Breast epithelium (tissue), 4 donors: ENCODE results near the gene CHST10. TPM values are rescaled to one million over a fixed set of nuclear protein-coding genes. Genes with fewer than 3 reads are reported as not detected.

Experiments
- DNase-seq, 2 donors: peaks; one replicate each; pipeline ENCODE4 v3.0.0-alpha.2; 2019; ENCODE audit warnings: low spot score in 2 of 2
- H3K27ac ChIP-seq, 2 donors: fragments of 200-600 bp; sonication (generic) in 1 of 2; one replicate each; pipeline ENCODE4 v1.5.1; 2016 to 2019; ENCODE audit warnings: mild to moderate bottlenecking in 1 of 2
- H3K27me3 ChIP-seq, 2 donors: fragments of 200-600 bp; sonication (generic) in 1 of 2; one replicate each; pipeline versions ENCODE4 v1.5.1 to v1.6.0; 2017 to 2019; ENCODE audit warnings: control low read depth in 1 of 2, mild to moderate bottlenecking in 1 of 2
- H3K36me3 ChIP-seq: fragments of 200-600 bp; one replicate; pipeline ENCODE4 v1.5.1; 2019
- H3K4me1 ChIP-seq, 2 donors: fragments of 200-600 bp; sonication (generic); one replicate each; pipeline ENCODE4 v1.5.1; 2016 to 2019; ENCODE audit warnings: control low read depth in 1 of 2
- H3K4me3 ChIP-seq, 3 donors: fragments of 200-600 bp; sonication (generic); 1 replicate in 2 of 3; 2 replicates in 1 of 3; pipeline ENCODE4 v1.5.1; 2016 to 2019; ENCODE audit warnings: mild to moderate bottlenecking in 3 of 3, moderate library complexity in 2 of 3
- H3K9me3 ChIP-seq, 2 donors: fragments of 200-600 bp; sonication (generic) in 1 of 2; one replicate each; pipeline ENCODE4 v1.5.1; 2016 to 2019; ENCODE audit warnings: control low read depth in 1 of 2
- POLR2A ChIP-seq: fragments of 450-650 bp; IDR thresholded peaks from one replicate; pipeline ENCODE4 v1.6.1; 2016; ENCODE audit warnings: antibody characterized with exemption, mild to moderate bottlenecking, moderate library complexity
- POLR2AphosphoS5 ChIP-seq, 3 donors: sonication (generic); formaldehyde crosslinking; IDR thresholded peaks; one replicate each; pipeline ENCODE4 v1.6.1; 2017; ENCODE audit warnings: antibody characterized with exemption in 3 of 3
- intact Hi-C: fragments of 100-400 bp; cut with DNase I; formaldehyde crosslinking; loops from one replicate; pipeline ENCODE4 v1.15.1; 2023; ENCODE audit warnings: low total_unique reads
- total RNA-seq, 3 donors: library from RNA; depleted of rRNA; stranded (reverse); fragments of >200 nt; gene quantifications; one replicate each; pipeline ENCODE4 v1.1.0, GENCODE V29; 2016
- TF ChIP-seq, protein P1 (sequence below), 3 donors: fragments of 450-650 bp; IDR thresholded peaks; one replicate each; pipeline ENCODE4 v1.5.1; 2016 to 2017; ENCODE audit warnings: antibody characterized with exemption in 3 of 3, mild to moderate bottlenecking in 3 of 3, moderate library complexity in 3 of 3

Gene CHST10
- total RNA-seq, 3 donors from 2014 or later: 4.5 to 17.0 (median 8.3) TPM

DNA sequence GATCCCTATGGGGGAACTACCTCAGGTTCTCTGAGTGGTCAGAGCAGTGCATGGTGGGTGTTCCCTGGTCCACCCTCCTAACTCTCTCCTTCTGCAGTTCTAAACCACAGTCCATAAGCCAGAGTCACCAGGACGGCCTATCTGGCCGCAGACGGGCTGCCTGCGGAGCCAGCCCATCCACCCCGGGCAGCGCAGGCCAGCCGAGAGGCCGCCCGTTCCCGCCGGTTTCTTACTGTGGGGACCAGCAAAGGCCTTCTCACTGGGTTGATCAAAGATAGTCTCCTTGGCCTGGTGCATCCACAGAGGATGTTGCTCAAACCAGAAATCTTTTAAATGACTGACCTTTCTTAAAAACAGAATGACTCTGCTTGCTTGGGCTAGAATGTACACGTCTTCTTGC, 9.6 kb upstream of the CHST10 start:
- no peak for DNase-seq
- TF ChIP-seq POLR2A: no peak
- TF ChIP-seq, protein P1, sequence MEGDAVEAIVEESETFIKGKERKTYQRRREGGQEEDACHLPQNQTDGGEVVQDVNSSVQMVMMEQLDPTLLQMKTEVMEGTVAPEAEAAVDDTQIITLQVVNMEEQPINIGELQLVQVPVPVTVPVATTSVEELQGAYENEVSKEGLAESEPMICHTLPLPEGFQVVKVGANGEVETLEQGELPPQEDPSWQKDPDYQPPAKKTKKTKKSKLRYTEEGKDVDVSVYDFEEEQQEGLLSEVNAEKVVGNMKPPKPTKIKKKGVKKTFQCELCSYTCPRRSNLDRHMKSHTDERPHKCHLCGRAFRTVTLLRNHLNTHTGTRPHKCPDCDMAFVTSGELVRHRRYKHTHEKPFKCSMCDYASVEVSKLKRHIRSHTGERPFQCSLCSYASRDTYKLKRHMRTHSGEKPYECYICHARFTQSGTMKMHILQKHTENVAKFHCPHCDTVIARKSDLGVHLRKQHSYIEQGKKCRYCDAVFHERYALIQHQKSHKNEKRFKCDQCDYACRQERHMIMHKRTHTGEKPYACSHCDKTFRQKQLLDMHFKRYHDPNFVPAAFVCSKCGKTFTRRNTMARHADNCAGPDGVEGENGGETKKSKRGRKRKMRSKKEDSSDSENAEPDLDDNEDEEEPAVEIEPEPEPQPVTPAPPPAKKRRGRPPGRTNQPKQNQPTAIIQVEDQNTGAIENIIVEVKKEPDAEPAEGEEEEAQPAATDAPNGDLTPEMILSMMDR (IDR thresholded peaks at IDR 0.05): no peak
- no peak for TF ChIP-seq POLR2AphosphoS5 (IDR thresholded peaks at IDR 0.05)
- no peaks in the 10 kb centered on the region for H3K36me3 ChIP-seq
- H3K4me3 ChIP-seq: no peak overlapping the region
- no peaks in the 10 kb centered on the region for H3K4me1 ChIP-seq
- H3K27ac ChIP-seq: no peak overlapping the region
- H3K9me3 ChIP-seq: peaks cover 0 to 12% of the 10 kb centered on the region in 2 donors
- intact Hi-C loops: no loop called here
- no peaks in the 10 kb centered on the region for H3K27me3 ChIP-seq

DNA sequence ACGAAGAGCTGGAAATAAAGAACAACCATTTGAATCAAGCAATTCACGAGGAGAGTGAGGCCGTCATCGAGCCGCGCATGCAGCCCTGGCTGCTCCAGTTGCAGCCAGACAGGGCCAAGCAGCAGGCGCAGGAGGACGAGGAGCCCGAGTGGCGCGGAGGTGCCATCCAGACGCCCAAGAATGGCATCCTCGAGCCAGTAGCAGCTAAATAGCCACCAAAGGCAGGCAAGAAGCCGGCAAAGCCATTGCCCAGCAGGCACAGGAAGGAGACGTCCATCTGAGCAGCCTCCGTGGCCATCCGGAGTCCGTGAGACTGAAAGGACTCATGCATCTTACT, 8.9 kb upstream of the CHST10 start:
- TF ChIP-seq POLR2AphosphoS5 (IDR thresholded peaks at IDR 0.05) (no peak), POLR2A (no peak)
- TF ChIP-seq, protein P1 (IDR thresholded peaks at IDR 0.05): no peak
- Histone ChIP-seq H3K4me3 (no peak overlapping the region), H3K4me1 (no peaks in the 10 kb centered on the region), H3K9me3 (peaks cover 0 to 12% of the 10 kb centered on the region in 2 donors), H3K36me3 (no peaks in the 10 kb centered on the region), H3K27me3 (no peaks in the 10 kb centered on the region), H3K27ac (no peak overlapping the region)
- intact Hi-C loops: no loop called here
- DNase-seq: no peak

DNA sequence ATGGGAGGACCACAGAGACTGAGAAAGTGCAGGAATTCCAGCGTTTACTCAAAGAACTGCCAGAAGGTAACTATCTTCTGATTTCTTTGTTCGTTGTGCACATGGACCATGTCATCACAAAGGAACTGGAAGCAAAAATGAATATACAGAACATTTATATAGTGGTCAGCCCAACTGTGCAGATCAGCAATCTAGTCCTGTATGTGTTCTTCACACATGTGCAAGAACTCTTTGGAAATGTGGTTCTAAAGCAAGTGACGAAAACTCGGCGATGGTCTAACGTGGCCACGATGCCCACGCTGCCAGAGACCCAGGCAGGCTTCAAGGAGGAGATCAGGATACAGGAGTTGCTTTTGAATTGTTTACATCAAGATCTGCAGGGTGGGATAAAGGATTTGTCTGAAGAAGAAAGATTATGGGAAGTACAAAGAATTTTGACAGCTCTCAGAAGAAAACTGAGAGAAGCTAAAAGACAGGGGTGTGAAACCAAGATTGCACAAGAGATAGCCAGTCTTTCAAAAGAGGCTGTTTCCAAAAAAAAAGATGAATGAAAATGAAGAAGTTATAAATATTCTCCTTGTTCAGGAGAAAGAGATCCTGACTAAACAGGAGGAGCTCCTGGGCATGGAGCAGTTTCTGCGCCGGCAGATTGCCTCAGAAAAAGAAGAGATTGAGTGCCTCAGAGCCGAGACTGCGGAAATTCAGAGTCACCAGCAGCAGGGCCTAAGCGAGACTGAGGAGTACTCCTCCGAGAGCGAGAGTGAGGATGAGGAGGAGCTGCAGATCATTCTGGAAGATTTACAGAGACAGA, 8.3 kb upstream of the CHST10 start:
- no peaks in the 10 kb centered on the region for H3K27me3 ChIP-seq
- TF ChIP-seq POLR2AphosphoS5 (IDR thresholded peaks at IDR 0.05): no peak
- TF ChIP-seq POLR2A: no peak
- DNase-seq: no peak
- no peak overlapping the region for H3K27ac ChIP-seq
- H3K36me3 ChIP-seq: no peaks in the 10 kb centered on the region
- H3K4me1 ChIP-seq: no peaks in the 10 kb centered on the region
- intact Hi-C loops: no loop called here
- H3K9me3 ChIP-seq: peaks cover 0 to 7% of the 10 kb centered on the region in 2 donors
- no peak overlapping the region for H3K4me3 ChIP-seq

DNA sequence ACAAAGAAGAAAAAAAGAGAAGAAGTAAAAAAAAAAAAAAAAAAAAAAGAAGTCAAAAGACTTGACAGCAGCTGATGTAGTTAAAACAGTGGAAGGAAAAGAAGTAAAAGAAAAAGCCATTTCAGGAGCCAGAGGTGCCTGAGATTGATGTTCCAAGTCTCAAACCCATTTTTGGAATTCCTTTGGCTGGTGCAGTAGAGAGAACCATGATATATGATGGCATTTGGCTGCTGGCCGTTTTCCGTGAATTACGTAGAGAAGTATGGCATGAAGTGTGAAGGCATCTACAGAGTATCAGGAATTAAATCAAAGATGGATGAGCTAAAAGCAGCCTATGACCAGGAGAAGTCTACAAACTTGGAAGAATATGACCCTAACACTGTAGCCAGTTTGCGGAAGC, 7.6 kb upstream of the CHST10 start:
- intact Hi-C loops: no loop called here

DNA sequence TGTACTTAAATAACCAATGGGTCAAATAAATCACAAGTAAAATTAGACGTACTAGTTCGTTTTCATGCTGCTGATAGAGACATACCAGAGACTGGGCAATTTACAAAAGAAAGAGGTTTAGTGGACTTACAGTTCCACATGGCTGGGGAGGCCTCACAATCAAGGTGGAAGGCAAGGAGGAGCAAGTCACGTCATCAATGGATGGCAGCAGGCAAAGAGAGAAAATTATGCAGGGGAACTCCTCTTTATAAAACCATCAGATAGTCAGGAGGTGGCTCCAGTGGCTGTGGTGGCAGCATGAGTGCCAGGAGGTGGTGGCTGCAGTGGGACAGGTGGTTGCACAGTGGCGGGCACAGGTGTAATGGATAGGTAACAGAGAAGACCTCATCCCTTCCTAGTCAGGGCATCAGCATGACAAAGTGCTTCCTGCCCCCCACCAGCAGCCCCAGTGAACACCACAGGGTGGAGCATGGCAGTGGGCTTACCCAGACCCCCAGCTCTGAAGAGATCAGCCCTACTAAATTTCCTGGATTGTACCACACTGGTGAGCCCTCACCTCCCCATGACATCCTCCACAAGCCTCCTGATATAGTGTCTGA, 6.9 kb upstream of the CHST10 start:
- no peaks in the 10 kb centered on the region for H3K4me1 ChIP-seq
- H3K9me3 ChIP-seq: no peaks in the 10 kb centered on the region
- H3K27ac ChIP-seq: no peak overlapping the region
- H3K36me3 ChIP-seq: no peaks in the 10 kb centered on the region
- DNase-seq: no peak
- H3K27me3 ChIP-seq: no peaks in the 10 kb centered on the region
- intact Hi-C loops: no loop called here
- no peak for TF ChIP-seq POLR2AphosphoS5 (IDR thresholded peaks at IDR 0.05)
- TF ChIP-seq POLR2A: no peak
- TF ChIP-seq, protein P1 (IDR thresholded peaks at IDR 0.05): no peak
- H3K4me3 ChIP-seq: no peak overlapping the region

More for the DNA sequence above, 7.6 kb upstream of the CHST10 start:
- H3K27me3 ChIP-seq: no peaks in the 10 kb centered on the region
- H3K9me3 ChIP-seq: peaks cover 0 to under 1% of the 10 kb centered on the region in 2 donors
- no peak overlapping the region for H3K4me3 ChIP-seq
- H3K27ac ChIP-seq: no peak overlapping the region
- H3K4me1 ChIP-seq: no peaks in the 10 kb centered on the region
- TF ChIP-seq, protein P1 (IDR thresholded peaks at IDR 0.05): no peak
- TF ChIP-seq POLR2A (no peak), POLR2AphosphoS5 (IDR thresholded peaks at IDR 0.05) (no peak)
- H3K36me3 ChIP-seq: no peaks in the 10 kb centered on the region
- DNase-seq: no peak
